RKO (cell line): ENCODE data around the gene FAM83G.
A peak's percentile ranks its signal among the peaks of the same experiment; 100 is the strongest.

Source experiments
- DNase-seq: peaks from one replicate; pipeline ENCODE4 v3.0.0-alpha.2; 2016; ENCODE audit warnings: low spot score

FAM83G gene

DNA sequence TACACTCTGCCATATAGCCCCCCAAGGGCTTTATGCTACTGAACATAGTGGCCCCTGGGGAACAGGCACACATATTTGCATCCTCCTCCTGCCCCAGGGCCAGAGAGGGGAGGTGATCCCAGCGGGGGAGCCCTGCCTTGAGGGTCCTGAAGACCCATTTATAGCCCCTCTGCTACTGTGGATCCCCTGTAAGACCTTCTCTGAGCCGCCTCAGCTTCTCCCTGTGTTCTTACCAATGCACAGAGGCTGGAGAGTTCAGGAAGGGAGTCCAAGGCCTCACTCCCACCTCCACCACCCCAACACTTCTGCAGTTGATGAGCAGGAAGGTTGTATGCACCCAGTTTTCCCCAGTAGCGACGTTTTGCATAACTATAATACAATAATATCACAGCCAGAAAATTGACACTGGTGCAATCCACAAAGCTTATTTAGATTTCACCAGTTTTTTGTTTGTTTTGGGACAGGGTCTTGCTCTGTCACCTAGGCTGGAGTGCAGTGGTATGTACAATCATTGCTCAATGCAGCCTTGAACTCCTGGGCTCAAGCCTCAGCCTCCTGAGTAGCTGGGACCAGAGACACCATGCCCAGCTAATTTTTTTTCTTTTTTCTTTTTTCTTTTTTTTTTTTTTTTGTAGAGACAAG is 1.3 kb upstream of the FAM83G start:
- no peak for DNase-seq

DNA sequence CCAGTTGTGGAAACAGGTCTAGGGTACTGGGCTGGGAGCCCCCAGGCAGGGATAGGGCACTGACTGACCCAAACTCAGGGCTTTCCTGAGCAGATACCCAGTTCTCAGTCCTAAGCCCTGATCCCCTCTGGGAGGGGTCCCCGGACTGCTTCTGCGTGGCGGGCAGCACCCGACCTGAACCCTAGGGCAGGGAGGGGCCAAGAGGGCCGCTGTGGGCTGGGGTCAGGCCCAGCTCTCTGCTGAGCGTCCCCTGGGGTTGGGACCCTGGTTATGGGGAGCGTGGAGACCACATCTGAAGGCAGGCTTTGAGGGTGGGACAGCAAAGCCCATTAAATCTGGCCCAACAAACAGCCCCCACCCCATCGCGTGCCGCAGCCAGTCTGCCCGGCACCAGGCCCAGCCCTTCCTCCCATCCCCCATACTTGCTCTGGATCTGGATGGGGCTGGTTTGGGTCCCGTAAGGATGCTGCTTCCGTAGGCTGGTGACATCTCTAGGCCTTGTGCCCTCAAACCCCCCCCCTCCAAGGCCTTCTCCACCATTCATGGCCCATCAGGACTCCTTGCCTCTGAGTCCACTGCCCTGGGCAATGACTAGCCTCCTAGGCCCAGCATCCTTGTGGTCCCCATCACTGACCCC is 691 bp upstream of the FAM83G start:
- DNase-seq, result no peak

DNA sequence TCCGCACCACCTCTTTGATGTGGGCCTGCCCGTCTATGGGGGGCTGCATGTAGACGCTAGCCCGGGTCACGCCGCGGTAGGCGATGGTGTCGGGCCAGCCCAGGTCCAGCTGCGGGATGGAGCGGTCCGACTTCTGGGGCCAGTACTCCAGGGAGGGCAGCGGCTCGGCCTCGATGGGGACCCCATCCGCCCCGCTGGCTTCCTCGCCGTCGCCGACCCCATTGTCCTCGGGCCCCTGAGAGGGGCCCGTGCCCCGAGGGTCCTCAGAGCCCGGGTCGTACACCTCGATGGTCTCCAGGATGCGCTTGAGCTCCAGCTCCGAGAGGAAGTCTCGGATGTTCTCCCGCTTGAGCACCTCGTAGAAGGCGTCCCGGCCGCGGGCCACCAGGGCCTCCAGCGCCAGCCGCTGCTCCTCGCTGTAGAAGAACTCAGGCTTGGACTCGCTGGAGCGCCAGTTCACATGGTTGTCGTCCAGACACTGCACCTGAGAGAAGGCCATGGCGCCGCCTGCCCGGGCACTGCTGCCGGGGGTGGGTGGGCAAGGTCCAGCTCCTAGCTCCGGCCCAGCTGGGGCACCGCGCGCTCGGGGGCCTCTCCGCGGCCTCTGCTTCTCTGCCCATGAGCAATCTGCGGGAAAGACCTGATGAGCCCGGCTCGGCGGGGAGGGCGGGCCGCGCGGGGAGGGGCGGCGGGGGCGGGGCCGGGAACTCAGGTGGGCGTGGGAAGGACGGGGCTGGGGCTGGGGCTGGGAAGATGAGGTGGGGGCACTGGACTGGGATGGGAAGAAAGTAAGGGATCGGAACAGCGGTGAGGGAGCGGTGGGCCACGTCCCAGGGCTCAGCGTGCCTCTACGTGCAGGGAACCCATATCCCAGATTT is 782 bp downstream of the FAM83G start:
- peak; percentile 66 for DNase-seq

DNA sequence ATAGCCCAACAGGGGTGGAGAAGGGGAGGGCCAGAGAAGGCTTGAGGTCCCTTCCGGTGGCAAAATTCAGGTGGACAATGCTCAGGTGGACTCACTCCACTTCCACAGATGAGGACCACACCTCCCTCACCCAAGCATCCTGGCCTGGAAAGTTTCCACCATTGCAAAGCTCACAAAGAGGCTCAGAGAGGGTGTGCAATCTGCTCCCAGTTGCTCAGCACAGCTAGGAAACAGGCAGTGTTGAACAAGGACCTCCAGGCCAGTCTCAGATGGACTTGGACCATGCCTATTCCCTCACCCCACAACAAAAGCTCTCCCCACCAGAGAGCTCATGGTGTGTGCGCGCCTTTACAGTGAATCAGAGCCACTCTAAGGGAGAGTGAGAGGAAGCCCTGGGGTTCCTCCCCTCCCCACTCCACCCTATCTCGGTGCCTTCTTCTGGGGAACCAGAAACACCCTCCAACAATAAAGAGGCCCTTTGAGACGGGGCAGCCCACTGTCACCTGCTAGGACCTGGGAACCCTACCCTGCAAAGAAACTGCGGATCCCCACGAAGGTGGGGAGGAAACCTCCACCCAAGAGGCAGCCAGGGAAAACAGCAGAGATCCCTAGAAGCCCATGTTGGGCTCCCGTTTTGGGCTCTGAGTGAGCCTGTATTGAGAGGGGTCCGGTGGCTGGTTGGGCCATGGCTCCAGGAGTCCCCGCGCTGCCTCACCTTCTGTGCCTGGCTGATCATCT is 1.6 kb downstream of the FAM83G start:
- DNase-seq, result peak; percentile 83

DNA sequence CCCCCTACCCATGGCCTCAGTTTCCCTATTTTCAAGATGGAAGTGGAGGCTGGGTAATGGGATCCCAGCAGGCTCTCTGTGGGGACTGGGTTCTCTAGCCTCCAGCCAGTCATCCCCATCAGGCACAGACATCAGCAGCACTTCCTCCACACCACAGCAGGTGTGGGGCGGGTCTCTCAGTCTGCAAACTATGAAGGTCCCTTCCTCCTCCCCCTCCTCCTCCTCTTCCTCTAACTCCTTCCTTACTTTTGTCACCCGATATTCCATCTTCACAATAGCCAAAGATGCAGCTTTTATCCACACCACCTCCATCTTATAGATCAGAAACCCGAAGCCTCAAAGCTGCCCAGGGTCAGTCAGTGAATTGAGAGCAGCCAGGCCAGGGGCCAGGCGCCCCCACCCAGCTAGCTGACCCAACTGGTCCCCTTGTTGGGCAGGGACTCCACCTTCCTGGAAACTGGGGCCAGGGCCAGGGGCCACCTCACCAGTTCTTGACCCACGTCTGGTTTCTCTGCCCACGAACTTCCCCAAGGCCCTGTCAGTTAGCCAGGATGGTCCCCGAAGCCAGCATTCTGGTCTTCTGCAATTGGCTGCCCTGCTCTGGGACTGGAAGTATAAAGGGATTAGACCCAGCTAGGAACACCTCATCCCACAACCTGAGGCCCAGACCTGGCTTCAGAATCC is 2.5 kb downstream of the FAM83G start:
- peak; percentile 21 for DNase-seq

DNA sequence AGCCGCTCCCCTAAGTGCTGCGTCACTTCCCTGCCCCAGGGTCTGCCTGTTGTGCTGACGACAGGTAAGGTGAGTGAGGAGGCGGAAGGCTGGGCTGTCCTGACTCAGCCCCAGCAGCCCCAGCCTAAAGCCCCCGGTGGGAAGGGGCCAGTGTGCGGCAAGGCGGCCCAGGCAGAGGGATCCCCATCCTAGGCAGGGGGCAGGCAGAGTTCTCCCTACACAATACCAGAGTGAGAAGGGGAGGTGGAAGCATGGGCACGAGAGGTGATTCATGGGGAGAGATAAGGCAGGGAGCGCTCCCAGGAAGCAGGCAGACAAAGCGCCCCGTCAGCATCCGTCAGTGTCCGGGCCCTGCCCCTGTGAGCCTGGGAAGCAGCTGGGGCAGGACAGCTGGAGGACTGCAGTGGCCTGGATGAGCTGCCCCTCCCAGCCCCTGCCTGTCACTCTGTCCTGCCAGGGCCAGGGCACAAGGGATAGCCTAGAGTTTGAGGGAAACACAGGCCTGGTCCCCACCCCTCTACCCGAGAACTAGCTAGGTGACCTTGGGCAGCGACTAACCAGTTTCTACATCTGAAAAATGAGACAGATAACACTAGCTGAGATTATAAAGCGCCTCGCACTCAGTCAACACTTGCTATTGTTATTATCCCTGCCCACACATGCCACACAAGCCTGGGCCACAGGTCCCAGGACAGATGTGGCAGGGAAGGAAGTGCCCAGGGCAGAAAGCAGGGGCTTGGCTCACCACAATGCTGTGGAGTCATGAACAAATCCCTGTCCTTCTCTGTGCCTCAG is 3.8 kb downstream of the FAM83G start:
- DNase-seq, result peak; percentile 82

DNA sequence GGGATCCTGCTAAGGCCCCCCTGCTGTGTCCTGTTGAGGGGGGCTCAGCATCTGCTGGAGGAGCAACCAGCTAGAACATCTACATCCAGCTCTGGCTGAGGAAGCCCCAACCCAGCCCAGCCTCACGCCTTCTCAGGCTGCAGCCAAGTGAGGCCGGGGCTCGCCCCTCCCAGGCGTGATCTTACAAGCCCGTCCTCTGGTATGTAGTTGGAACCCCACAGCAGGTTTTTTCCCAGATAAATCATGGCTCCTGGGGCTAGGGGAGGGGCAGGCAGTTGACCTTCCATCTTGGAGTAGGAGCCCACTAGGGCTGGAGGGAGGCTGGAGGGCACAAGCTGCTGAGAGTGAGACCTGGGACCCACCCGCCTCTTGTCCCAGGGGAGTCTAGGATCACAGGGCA is 4.7 kb downstream of the FAM83G start:
- no peak for DNase-seq

DNA sequence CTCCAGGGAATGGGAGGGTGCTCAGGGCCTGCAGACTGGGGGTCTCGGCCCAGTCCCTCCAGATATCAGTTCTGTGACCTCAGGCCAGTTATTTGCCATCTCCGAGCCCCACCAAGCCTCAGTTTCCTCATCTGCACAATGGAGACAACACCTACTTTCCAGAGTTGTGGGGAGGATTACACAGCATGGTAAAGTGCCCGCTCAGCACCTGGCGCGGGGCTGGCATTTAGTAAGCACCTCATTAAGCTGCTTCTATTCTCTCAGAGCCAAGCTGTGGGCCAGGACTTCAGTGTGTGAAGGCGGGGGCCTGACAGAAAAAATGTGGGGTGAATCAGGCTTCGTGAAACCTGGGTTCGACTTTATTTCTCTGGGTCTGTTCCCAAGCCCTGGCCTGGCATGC is 5.2 kb downstream of the FAM83G start:
- no peak for DNase-seq

DNA sequence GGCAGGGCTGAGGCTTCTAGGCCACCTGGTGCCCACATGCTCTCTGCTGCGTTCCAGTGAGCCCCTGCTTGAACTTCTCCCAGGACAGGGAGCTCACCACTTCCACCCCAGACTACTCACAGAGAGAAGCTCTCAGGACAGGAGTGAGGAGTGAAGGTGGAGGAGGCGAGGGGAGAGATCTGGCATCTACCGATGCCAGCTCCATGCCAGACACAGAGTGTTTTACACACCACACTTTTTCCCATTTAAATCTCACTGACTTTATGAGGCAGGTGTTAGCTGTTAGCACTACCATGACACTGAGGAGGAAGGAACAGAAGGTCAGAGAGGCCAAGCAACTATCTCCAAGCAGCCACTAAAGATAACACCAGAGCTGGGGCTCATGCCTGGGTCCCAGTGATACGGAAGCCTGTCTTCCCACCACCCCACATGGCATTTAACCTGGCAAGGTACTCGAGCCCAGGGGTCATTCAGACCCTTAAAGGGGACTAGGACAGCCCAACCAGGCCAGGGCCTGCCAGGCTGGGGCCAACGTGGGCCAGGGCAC is 6.8 kb downstream of the FAM83G start:
- DNase-seq, result no peak

DNA sequence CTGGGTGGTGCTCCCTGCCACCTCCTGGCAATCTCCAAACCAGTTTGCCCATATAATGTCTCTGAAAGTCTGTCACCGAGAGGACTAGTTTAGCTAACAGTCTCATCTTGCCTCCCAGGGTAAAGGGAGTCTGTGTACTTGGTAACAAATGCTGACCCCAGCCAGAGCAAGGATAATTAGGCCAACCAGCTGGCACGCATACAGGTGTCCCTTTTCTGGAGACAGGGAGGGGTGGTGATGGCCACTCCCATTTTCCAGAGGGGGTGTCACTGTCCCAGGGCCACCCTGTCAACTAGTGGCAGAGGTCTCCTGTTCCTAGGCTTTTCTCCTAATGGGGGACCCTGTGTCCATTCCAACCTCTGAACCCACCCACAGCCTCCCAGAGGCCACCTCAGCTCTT is 8.1 kb downstream of the FAM83G start:
- DNase-seq, result no peak

DNA sequence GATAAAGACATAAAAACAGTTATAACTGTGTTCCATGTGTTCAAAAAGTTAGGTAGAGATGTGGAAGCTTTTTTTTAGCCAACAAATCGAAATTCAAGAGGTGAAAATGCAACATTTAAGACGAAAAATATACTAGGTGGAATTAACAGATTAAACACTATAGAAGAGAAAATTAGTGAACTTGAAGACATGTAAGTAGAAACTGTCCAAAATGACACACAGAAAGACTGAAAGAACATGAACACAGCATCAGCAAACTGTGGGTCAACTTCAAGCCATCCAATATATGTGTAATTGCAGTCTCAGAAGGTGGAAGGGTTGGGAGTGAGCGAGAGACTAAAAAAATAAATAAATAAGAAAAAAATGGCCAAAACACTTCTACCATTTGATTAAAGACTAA is 9.3 kb downstream of the FAM83G start:
- DNase-seq, result no peak

DNA sequence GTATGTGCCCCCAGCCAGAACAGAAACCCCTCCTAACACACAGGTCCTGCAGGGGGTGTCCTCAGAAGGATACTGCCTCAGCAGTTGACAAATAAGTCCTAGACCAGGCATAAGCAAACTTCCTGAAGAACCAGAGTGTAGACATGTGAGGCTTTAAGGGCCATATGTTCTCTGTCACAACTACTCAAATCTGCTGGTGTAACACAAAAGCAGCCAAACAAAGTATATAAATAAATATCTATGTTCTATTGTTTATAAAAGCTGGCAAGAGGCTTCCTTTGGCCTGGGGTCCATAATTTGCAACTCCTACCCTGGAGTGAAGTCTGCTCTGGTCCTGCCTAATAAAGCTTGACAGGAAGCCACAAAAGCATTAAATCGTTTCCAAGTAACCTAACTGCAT is 9.9 kb downstream of the FAM83G start:
- no peak for DNase-seq

DNA sequence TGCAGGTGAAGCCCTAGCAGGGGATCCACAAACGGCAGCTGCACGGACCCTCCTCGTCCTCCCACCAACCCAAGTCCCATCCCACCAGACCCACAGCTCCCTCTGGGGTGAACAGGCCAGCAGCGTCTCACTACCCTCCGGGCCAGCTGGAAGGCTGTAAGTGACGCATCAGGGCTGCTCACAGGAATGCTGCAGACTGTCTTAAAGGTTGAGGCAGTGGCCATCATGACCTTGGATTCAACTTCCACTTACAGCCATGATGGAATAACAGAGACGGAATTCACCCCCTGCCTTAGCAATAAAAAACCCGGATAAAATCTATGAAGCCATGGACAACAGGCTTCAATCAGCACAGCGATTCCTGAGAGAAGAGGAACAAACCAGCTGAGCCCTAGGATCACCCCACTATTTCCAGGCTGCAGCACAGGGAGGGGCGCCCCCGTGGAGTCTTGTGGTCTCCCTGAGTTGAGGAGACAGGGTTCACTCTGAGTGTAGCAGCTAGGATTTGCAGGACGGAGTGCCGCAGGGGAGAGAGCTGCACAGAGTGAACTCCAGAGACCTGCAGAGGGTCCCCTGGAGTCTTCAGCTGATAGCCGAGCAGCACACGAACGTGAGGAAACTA is 10.5 kb downstream of the FAM83G start:
- DNase-seq, result no peak

DNA sequence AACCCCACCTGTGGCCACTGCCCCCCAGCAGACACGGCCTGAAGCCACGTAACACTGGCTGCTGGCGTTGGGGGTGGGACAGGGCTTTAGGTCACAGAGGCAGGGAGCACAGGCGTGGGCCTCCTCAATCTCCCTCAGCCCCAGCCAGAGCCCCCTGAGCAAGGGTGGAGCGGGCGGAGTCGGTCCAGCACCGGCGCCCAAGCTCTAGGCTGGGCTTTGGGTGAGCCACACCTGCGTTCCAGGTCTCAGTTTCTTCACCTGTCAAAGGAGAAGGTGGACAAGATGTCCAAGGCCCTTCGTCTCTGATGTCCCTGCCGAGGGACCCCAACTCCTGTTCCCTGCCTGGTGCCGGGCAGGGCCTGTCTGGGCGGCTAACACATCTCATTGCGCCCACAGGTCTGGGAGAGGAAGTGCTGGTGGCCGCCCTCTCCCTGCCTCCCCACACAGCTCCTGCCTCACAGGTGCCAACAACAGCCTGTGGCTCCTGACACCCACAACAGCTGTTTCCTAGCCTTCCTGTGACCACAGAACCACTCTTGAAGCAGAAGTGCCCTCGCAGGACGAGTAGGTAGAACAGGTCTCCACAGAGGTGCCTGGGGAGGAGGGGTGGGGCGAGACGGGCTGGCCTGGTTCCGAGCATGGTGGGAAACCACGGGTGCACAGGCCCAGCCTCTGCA is 12.0 kb downstream of the FAM83G start:
- DNase-seq, result no peak

DNA sequence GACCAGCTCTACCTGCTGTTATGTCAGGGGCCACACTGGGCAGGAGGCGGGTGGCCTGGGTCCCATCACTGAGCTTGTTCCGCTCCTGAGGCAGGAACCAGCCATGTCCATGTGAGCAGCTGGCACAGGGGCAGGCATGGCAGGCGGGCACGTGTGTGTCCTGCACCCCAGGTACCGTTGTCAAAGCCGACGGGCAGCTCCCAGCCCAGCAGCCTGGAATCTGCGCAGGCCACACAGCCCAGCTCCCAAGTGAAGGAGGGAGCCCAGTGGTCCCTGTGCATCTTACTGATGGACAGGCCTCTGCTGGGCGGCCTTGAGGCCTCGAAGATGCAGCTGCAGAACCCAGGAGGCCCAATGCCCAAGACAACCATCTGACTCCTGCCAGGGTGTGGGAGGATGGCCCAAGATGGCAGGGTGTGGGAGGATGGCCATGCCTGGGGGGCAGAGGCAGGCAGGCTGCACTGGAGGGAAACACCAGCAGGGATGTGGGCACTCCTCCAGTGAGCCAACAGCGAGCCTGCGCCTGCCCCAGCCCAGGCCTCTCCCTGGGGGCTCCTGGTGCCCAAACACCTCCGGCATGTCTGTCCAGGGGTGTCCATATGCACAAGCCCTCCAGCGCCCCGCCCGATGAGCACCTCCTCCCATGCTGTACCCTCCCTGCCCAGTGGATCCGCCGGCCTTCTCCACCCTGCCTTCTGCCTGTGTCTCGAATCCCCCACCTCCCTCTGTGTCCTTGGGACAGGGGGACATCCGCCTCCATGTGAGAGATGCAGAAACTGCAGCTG is 12.8 kb downstream of the FAM83G start:
- no peak for DNase-seq

DNA sequence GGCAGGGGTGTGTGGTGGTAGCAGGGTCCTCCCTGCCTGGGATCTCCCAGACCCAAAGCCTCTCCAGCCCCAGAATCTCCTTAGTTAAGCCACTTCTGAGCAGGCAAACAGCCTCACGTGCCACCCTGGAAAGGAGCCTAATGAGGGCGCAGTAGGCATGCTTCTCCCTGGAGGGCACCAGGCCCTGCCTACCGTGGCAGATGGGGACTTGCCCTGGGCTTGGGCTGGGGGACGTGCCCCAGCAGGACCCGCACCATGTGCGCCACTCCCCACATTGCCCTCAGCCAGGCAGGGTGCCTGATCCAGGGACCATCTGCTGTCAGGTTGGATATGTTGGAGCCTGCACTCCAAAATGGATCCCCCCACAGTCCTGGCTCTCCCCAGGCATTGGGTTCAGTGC is 14.2 kb downstream of the FAM83G start:
- DNase-seq, result no peak

DNA sequence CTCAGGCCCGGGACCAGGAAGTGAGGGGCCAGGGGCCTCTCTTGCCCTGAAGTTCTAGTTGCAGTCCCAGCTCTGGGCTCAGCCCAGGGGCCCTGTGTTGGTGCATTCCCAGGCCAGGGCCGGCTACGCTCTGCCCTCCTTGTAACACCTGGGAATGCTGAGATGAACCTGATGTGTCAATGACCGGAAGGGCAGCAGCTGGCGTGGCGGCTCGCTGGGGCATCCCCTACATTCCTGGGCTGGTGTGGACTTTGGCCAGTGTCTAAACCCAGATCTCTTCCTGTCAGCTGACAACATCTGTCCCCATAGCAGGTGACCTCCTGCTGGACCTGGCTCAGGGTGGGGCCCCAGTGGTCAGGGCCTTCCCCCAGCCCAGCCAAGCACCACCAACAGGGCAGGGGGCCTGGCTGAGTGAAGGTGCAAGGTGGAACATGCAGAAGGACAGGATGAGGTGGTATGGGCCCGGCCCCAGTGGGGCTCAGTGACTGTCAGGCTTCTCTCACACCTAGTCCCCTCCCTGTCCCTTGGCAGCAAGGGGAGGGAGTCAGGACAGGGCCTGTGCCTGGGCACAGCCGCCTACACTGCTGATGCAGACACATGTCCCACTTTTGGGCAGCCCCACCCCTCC is 15.9 kb downstream of the FAM83G start:
- no peak for DNase-seq

DNA sequence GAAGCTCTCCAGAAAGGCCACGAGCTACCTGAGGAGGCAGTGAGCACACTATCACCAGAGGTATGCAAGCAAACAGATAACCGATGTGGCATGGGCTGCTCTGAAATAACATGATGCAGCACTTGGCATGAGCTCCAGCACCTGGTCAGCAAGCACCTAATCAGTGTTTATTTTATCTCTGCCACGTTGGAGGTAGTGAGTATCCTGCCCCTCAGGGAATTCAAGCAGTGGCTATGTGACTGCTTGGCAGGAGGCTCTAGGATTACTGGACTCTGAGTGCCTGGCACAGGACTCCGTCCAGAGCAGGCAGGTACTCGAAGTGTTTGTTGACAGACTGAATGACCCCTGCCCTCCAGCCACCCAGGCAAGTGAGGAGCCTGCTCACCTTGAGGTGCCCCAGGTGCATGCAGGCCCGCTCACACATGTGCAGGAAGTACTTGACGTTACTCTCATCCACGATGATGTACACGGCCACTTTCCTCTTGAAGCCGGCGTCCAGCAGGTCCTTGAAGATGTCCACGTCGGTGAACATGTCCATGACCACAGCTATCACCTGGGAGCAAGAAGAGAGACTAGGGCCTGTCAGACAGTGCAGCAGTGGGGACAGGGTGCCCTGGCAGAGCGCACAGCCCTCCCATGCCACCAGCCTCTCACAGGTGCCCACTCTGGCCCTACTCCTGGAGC is 16.6 kb downstream of the FAM83G start:
- no peak for DNase-seq
